Ascending aorta (tissue), 2 donors: ENCODE data around the gene CLCN7. TPM values are rescaled to one million over a fixed set of nuclear protein-coding genes. Genes with fewer than 3 reads are reported as not detected.

Experiments
- DNase-seq, 2 donors: peaks; one replicate each; pipeline ENCODE4 v3.0.0-alpha.2; 2019; ENCODE audit warnings: low spot score in 2 of 2
- H3K27ac ChIP-seq, 2 donors: fragments of 200-600 bp; sonication (generic); one replicate each; pipeline ENCODE4 v1.5.1; 2016 to 2017; ENCODE audit warnings: mild to moderate bottlenecking in 1 of 2
- H3K27me3 ChIP-seq: fragments of 200-600 bp; sonication (generic); one replicate; pipeline ENCODE4 v1.5.1; 2017
- H3K36me3 ChIP-seq, 2 donors: fragments of 200-600 bp; sonication (generic); one replicate each; pipeline ENCODE4 v1.5.1; 2016
- H3K4me1 ChIP-seq, 2 donors: fragments of 200-600 bp; sonication (generic); one replicate each; pipeline ENCODE4 v1.5.1; 2016 to 2017; ENCODE audit warnings: mild to moderate bottlenecking in 1 of 2
- H3K4me3 ChIP-seq, 2 donors: fragments of 200-600 bp; sonication (generic); one replicate each; pipeline ENCODE4 v1.5.1; 2016 to 2017; ENCODE audit warnings: mild to moderate bottlenecking in 1 of 2
- H3K9me3 ChIP-seq, 2 donors: fragments of 200-600 bp; sonication (generic); one replicate each; pipeline ENCODE4 v1.5.1; 2016
- intact Hi-C: fragments of 100-400 bp; cut with DNase I; formaldehyde crosslinking; loops from one replicate; pipeline ENCODE4 v1.15.1; 2023
- total RNA-seq: library from RNA; depleted of rRNA; stranded (reverse); fragments of >200 nt; gene quantifications from one replicate; pipeline ENCODE4 v1.1.0, GENCODE V29; 2016
- TF ChIP-seq, protein P1 (sequence below), 3 experiments: fragments of 200-600 bp in 2 of 3; fragments of 450-650 bp in 1 of 3; sonication (generic) in 2 of 3; IDR thresholded peaks; one replicate each; pipeline ENCODE4 v1.5.1; 2016 to 2019; ENCODE audit warnings: antibody characterized with exemption in 3 of 3, mild to moderate bottlenecking in 1 of 3, moderate library complexity in 1 of 3

Gene CLCN7
- total RNA-seq, 1 donor from 2014 or later = 108 TPM

DNA sequence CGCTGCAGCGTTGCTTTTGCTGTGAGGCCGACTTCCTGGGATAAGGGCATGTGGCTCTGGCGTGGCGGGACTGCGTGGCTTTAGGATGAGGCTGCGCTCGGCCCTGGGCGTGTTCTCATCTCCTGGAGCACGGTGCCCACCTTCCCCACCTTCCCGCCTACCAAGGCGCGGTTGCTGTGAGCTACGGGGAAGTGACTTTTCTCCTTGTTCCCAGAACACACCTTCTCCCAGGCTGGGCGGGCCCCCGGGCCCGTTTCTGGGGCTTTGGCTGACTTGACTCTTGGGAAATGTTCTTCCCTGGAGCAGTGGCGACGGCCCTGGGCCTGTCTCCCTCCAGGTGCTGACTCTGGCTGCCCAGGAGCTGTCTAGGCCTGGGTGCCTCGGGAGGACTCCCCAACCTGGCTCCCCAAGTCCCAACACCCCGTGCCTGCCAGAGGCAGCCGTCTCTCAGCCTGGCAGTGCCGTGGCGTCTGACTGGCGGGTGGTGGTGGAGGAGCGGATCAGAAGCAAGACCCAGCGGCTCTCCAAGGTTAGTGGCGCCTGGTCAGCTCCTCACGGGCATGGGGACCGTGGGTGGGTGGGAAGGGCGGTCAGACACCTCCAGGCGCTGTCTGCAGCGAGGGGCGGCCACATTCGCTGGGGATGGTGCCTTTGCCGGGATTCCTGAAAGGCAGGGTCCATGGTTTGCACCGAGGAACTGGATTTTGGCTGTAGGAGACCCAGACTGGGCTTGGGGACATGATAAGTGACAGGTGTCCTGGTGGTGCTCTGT lies 30.4 kb upstream of the CLCN7 start:
- Histone ChIP-seq H3K9me3 (no peaks in the 10 kb centered on the region), H3K27ac (no peak overlapping the region), H3K36me3 (peaks cover 44 to 53% of the 10 kb centered on the region in 2 donors), H3K4me3 (no peak overlapping the region), H3K27me3 (no peaks in the 10 kb centered on the region), H3K4me1 (peaks cover 13 to 18% of the 10 kb centered on the region in 2 donors)
- TF ChIP-seq, protein P1, sequence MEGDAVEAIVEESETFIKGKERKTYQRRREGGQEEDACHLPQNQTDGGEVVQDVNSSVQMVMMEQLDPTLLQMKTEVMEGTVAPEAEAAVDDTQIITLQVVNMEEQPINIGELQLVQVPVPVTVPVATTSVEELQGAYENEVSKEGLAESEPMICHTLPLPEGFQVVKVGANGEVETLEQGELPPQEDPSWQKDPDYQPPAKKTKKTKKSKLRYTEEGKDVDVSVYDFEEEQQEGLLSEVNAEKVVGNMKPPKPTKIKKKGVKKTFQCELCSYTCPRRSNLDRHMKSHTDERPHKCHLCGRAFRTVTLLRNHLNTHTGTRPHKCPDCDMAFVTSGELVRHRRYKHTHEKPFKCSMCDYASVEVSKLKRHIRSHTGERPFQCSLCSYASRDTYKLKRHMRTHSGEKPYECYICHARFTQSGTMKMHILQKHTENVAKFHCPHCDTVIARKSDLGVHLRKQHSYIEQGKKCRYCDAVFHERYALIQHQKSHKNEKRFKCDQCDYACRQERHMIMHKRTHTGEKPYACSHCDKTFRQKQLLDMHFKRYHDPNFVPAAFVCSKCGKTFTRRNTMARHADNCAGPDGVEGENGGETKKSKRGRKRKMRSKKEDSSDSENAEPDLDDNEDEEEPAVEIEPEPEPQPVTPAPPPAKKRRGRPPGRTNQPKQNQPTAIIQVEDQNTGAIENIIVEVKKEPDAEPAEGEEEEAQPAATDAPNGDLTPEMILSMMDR (IDR thresholded peaks at IDR 0.05) = no peak
- no peak for DNase-seq
- intact Hi-C loops = no loop called here

DNA sequence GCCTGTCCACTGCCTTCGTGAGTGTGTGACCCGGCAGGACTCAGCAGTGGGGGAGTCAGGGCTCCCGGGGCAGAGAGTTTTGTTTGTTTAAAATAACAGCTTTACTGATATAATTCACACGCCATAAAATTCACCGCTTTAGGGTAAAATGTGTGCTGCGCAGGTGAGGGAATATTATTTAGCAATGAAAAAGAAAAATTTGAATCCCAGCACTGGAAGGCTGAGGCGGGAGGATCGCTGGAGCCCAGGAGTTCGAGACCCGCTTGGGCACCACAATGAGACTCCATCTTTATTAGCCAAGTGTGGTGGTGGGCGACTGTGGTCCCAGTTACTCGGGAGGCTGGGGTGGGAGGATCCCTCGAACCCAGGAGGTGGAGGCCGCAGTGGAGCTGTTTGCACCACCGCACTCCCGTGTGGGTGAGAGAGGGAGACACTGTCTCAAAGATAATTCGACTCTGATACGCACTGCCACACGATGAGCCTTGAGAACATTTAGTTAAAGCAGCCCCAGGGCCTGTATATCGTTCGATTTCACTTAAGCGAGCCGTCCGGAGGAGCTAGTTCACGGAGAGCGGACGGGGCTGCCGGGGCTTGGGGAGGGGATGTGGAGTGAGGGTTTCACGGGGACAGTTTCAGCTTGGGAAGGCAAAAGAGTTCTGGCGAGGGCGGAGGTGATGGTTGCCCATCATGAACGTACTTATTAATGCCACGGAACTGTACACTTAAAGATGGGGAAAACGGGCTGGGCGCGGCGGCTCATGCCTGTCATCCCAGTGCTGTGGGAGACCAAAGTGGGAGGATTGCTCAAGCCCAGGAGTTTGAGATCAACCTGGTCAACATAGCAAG lies 28.5 kb upstream of the CLCN7 start:
- no peaks in the 10 kb centered on the region for H3K9me3 ChIP-seq
- no peak overlapping the region for H3K27ac ChIP-seq
- intact Hi-C loops = no loop called here
- H3K27me3 ChIP-seq = no peaks in the 10 kb centered on the region
- peaks cover 0 to under 1% of the 10 kb centered on the region in 2 donors for H3K4me1 ChIP-seq
- H3K4me3 ChIP-seq = no peak overlapping the region
- peaks cover 62 to 64% of the 10 kb centered on the region in 2 donors for H3K36me3 ChIP-seq
- TF ChIP-seq, protein P1 (IDR thresholded peaks at IDR 0.05) = no peak
- DNase-seq = no peak

GRCh38 chr16:1502092-1503004 lies 27.5 kb upstream of the CLCN7 start:
- Histone ChIP-seq H3K36me3 (peaks cover 68% of the 10 kb centered on the region in 2 donors), H3K4me1 (no peaks in the 10 kb centered on the region), H3K9me3 (no peaks in the 10 kb centered on the region), H3K27ac (no peak overlapping the region), H3K4me3 (no peak overlapping the region), H3K27me3 (no peaks in the 10 kb centered on the region)
- intact Hi-C loops = no loop called here
- TF ChIP-seq, protein P1 (IDR thresholded peaks at IDR 0.05) = no peak
- no peak for DNase-seq

- Histone ChIP-seq H3K36me3 (peaks cover 71 to 75% of the 10 kb centered on the region in 2 donors), H3K4me3 (no peak overlapping the region), H3K9me3 (no peaks in the 10 kb centered on the region), H3K4me1 (no peaks in the 10 kb centered on the region), H3K27ac (no peak overlapping the region), H3K27me3 (no peaks in the 10 kb centered on the region)
- DNase-seq = no peak
- TF ChIP-seq, protein P1 (IDR thresholded peaks at IDR 0.05) = no peak
- intact Hi-C loops = no loop called here
These were observed 26.8 kb upstream of the CLCN7 start for GRCh38 chr16:1501630-1502029.

- intact Hi-C loops = no loop called here
- H3K27me3 ChIP-seq = no peaks in the 10 kb centered on the region
- H3K36me3 ChIP-seq = peaks cover 73 to 81% of the 10 kb centered on the region in 2 donors
- TF ChIP-seq, protein P1 (IDR thresholded peaks at IDR 0.05) = no peak
- H3K4me3 ChIP-seq = no peak overlapping the region
- H3K9me3 ChIP-seq = no peaks in the 10 kb centered on the region
- DNase-seq = no peak
- H3K4me1 ChIP-seq = no peaks in the 10 kb centered on the region
- H3K27ac ChIP-seq = no peak overlapping the region
These were observed 25.8 kb upstream of the CLCN7 start for GRCh38 chr16:1500465-1501150.
